Right forelimb (tissue), 1 donor: ENCODE measurements around the gene OLIG2.

Experiments used
- DNase-seq: peaks from one replicate; pipeline ENCODE4 v3.0.0-alpha.2; 2018

The OLIG2 gene

GRCh38 chr21:33033961-33034413, 8.3 kb downstream of the OLIG2 start:
- no peak for DNase-seq

- DNase-seq, result no peak
These were observed 9.4 kb downstream of the OLIG2 start for GRCh38 chr21:33035147-33035546.

GRCh38 chr21:33036430-33037162, 10.9 kb downstream of the OLIG2 start:
- DNase-seq, result no peak

- no peak for DNase-seq
These were observed 11.8 kb downstream of the OLIG2 start for GRCh38 chr21:33037501-33037900.

GRCh38 chr21:33039536-33039935, 13.8 kb downstream of the OLIG2 start:
- no peak for DNase-seq

GRCh38 chr21:33040215-33040614, 14.5 kb downstream of the OLIG2 start:
- DNase-seq, result no peak

GRCh38 chr21:33041981-33042380, 16.2 kb downstream of the OLIG2 start:
- no peak for DNase-seq

- no peak for DNase-seq
These were observed 17.1 kb downstream of the OLIG2 start for GRCh38 chr21:33042812-33043211.

- no peak for DNase-seq
These were observed 20.7 kb downstream of the OLIG2 start for GRCh38 chr21:33046455-33046854.

GRCh38 chr21:33047231-33047630, 21.5 kb downstream of the OLIG2 start:
- no peak for DNase-seq

- no peak for DNase-seq
These were observed 26.2 kb downstream of the OLIG2 start for GRCh38 chr21:33051925-33052324.

- no peak for DNase-seq
These were observed 28.2 kb downstream of the OLIG2 start for GRCh38 chr21:33053951-33054350.

GRCh38 chr21:33055991-33056390, 30.3 kb downstream of the OLIG2 start:
- DNase-seq, result no peak

GRCh38 chr21:33057385-33057940, 31.7 kb downstream of the OLIG2 start:
- no peak for DNase-seq

- DNase-seq, result no peak
These were observed 32.8 kb downstream of the OLIG2 start for GRCh38 chr21:33058527-33058926.

GRCh38 chr21:33058957-33059356, 33.2 kb downstream of the OLIG2 start:
- DNase-seq, result no peak

- DNase-seq, result no peak
These were observed 33.7 kb downstream of the OLIG2 start for GRCh38 chr21:33059380-33059841.

- DNase-seq, result no peak
These were observed 35.5 kb downstream of the OLIG2 start for GRCh38 chr21:33061233-33061632.

GRCh38 chr21:33063375-33063883, 37.7 kb downstream of the OLIG2 start:
- no peak for DNase-seq

GRCh38 chr21:33063907-33064622, 38.3 kb downstream of the OLIG2 start:
- no peak for DNase-seq

- no peak for DNase-seq
These were observed 39.1 kb downstream of the OLIG2 start for GRCh38 chr21:33064623-33065390.

- no peak for DNase-seq
These were observed 41.3 kb downstream of the OLIG2 start for GRCh38 chr21:33067043-33067442.

GRCh38 chr21:33067457-33067856, 41.7 kb downstream of the OLIG2 start:
- no peak for DNase-seq
